ENCODE results near the gene GLCCI1. TPM values are rescaled to one million over a fixed set of nuclear protein-coding genes. Genes with fewer than 3 reads are reported as not detected.

Gene GLCCI1
- total RNA-seq = 10 to 100 TPM in 1 of 9 donors, 1 to 10 TPM in 8; 2.4 to 10.8 (median 7.7) TPM
- 1 to 10 TPM; 1.5 to 1.9 TPM for polyA plus RNA-seq
- long read RNA-seq, donor 1, partial matches to known transcripts = 0 of 2 reads
- long read RNA-seq, donor 1, other reads (novel, unspliced or antisense) = 2 of 2 reads
- long read RNA-seq, donor 2, partial matches to known transcripts = 1 of 4 reads
- long read RNA-seq, donor 2, other reads (novel, unspliced or antisense) = 3 of 4 reads
- long read RNA-seq, donor 3, partial matches to known transcripts = 0 of 2 reads
- long read RNA-seq, donor 3, other reads (novel, unspliced or antisense) = 2 of 2 reads

- Histone ChIP-seq H3K4me1 (peaks cover 0 to 26% (median 12%) of the 10 kb centered on the region in 12 donors), H3K9me3 (no peaks in the 10 kb centered on the region), H3K27ac (peak within 1 kb of the TSS; percentile 69 to 98 (median 94)), H3K4me3 (peak within 1 kb of the TSS; percentile 66 to 99 (median 91)), H3K27me3 (no peaks in the 10 kb centered on the region), H3K36me3 (no peaks in the 10 kb centered on the region)
- TF ChIP-seq POLR2A (IDR thresholded peaks at IDR 0.05) (peak in 1 of 2 donors; percentile 94), CTCF (IDR thresholded peaks at IDR 0.05) (no peak)
- intact Hi-C loops (cut with DNase I) = loop anchor here in 5 of 10 donors (2.0 to 10.0 kb wide), 8 partner anchors 194 to 404 kb away; partner anchors contain the start of genes UMAD1 (in 3 of the 5) and MIOS (in 1 of the 5)
- WGBS, 4 donors = 0 to 1% (median 0%) methylated on average over 9 to 77 of the region's 77 CpGs
- ATAC-seq (peak; percentile 99), DNase-seq (peak; percentile 96 to 98 (median 97))
Observed at GRCh38 chr7:7968544-7969305, at the start of gene GLCCI1. TSS of gene GLCCI1 (plus strand) at chr7:7968796. CDS start at chr7:7969351, 555 bp downstream.

- TF ChIP-seq POLR2A (IDR thresholded peaks at IDR 0.05) (no peak), CTCF (IDR thresholded peaks at IDR 0.05) (no peak)
- no peaks in the 10 kb centered on the region for H3K27me3 ChIP-seq
- no peaks in the 10 kb centered on the region for H3K36me3 ChIP-seq
- H3K4me1 ChIP-seq = no peaks in the 10 kb centered on the region
- H3K9me3 ChIP-seq = no peaks in the 10 kb centered on the region
- WGBS, 4 donors = 73 to 81% (median 75%) methylated on average over 2 of the region's 2 CpGs
- H3K27ac ChIP-seq = no peak overlapping the region
- ATAC-seq = no peak
- DNase-seq = no peak
- H3K4me3 ChIP-seq = no peak overlapping the region
- intact Hi-C loops (cut with DNase I) = no loop called here
Observed at GRCh38 chr7:7919449-7919945, 49.1 kb upstream of the GLCCI1 start.

GRCh38 chr7:7920056-7920455, 48.5 kb upstream of the GLCCI1 start:
- TF ChIP-seq CTCF (IDR thresholded peaks at IDR 0.05) (no peak), POLR2A (IDR thresholded peaks at IDR 0.05) (no peak)
- no peaks in the 10 kb centered on the region for H3K4me1 ChIP-seq
- no peak overlapping the region for H3K27ac ChIP-seq
- DNase-seq = no peak
- H3K36me3 ChIP-seq = no peaks in the 10 kb centered on the region
- no peaks in the 10 kb centered on the region for H3K9me3 ChIP-seq
- no peak overlapping the region for H3K4me3 ChIP-seq
- no peak for ATAC-seq
- intact Hi-C loops (cut with DNase I) = no loop called here
- 49 to 66% (median 57%) methylated on average over 2 of the region's 2 CpGs for WGBS, 4 donors
- no peaks in the 10 kb centered on the region for H3K27me3 ChIP-seq

- DNase-seq (no peak), ATAC-seq (no peak)
- intact Hi-C loops (cut with DNase I) = no loop called here
- Histone ChIP-seq H3K27me3 (no peaks in the 10 kb centered on the region), H3K36me3 (no peaks in the 10 kb centered on the region), H3K27ac (no peak overlapping the region), H3K9me3 (no peaks in the 10 kb centered on the region), H3K4me1 (no peaks in the 10 kb centered on the region), H3K4me3 (no peak overlapping the region)
- 91 to 95% (median 92%) methylated on average over 3 of the region's 3 CpGs for WGBS, 4 donors
- TF ChIP-seq POLR2A (IDR thresholded peaks at IDR 0.05) (no peak), CTCF (IDR thresholded peaks at IDR 0.05) (no peak)
Observed at GRCh38 chr7:7920481-7920880, 48.1 kb upstream of the GLCCI1 start.
